ENCODE results near the gene AFP.
"Not testable (repeated sequence)": the region's sequence is repeated elsewhere in the genome, so short reads cannot be mapped to it uniquely, and the experiment has no call there.

AFP gene

GRCh38 chr4:73435984-73436383 lies at the start of gene AFP:
Gene AFP, plus strand, starts transcription at chr4:73436221. Its CDS starts 42 bp downstream, at chr4:73436263.
- no peak for DNase-seq (ENCODE audit: low spot score)

GRCh38 chr4:73387552-73387951 lies 48.5 kb upstream of the AFP start:
- no peak for DNase-seq (ENCODE audit: low spot score)

GRCh38 chr4:73388887-73389286 lies 47.1 kb upstream of the AFP start:
- no peak for DNase-seq (ENCODE audit: low spot score)

DNA sequence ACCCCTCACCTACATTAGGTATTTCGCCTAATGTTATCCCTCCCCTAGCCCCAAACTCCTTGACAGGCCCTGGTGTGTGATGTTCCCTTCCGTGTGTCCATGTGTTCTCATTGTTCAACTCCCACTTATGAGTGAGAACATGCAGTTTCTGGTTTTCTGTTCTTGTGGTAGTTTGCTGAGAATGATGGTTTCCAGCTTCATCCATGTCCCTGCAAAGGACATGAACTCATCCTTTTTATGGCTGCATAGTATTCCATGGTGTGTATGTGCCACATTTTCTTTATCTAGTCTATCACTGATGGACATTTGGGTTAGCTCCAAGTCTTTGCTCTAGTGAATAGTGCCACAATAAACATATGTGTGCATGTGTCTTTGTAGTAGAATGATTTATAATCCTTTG lies 46.4 kb upstream of the AFP start:
- not testable (repeated sequence) for DNase-seq (ENCODE audit: low spot score)

GRCh38 chr4:73391774-73392173 lies 44.2 kb upstream of the AFP start:
- no peak for DNase-seq (ENCODE audit: low spot score)

GRCh38 chr4:73392936-73393335 lies 43.1 kb upstream of the AFP start:
- DNase-seq (ENCODE audit: low spot score) = no peak

DNA sequence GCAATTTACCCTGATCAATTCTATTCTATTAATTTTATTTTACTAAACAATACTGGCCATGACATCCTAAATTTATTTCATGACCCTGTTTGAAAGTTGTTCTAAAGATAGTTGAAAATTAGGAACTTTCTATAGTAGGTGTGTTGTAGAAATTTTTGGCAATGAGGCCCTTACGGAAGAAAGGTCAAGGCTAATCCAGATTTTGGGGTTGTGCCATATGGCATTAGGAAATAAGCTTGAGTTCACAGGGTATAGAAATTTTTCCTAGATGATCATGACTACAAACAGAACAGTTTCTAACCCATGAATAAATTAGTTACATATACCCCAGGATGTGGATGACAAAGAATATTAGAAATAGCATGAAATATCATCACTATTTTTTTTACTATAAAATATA lies 39.7 kb upstream of the AFP start:
- DNase-seq (ENCODE audit: low spot score) = no peak

DNA sequence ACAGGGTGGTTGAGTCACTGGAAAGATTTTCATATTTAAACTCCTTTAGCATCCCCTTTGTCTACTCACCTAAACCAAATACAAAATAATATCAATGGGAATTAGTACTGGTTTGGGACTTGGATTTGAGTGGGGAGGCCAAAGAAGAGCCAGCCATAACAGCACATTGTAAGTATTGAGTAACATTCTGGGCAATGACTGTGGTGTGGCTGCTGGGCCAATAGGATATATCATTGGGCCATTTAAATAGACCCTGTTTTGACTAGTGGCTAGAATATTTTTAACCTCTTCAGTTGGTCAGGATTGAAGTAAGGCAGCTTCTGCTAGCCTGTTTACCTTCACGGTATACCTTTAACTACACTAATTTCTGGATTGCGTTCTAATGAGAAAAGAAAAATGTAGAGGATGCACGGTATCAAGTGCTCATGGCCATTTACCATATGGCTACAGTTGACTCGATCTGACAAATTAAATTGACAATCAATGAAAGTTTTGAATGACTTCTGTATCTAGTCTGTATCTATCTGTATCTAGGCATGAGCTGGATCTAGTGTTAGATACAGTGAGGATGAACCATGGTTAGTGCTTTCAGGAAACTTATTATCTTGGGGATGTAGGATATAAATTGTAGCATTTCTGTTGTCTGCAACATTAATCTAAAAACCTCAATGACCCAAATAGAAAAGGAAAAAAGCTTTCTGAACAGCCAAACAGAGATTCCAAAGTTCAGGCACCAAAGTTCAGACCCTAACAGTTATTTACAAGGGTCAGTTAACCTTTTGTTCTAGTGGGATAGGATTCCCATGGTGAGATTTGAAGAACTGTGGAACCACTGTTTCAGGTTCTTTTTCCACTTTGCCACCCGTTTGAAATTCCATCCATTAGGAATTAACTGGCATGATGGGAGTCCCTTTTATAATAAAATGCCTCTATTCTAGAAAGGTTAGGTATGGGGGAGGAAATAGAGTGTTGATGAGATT lies 38.7 kb upstream of the AFP start:
- DNase-seq (ENCODE audit: low spot score) = no peak

DNA sequence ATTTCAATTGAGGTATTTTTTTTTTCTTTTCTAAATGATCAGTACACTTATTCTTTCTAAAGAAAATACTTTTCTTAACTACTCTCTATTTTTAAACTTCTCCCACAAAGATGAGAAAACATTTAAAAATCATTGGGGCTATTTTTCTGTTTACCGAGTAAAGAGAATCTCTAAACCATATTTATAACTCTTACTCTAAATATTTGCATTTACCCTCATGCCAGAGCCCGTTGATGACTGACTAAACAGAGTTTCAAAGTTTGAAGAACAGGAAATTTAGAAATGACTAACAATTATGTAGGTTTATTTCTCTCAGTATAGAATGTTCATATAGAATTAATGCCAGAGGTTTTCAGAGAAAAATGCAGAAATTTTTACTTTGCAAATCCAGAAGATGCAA lies 34.6 kb upstream of the AFP start:
- no peak for DNase-seq (ENCODE audit: low spot score)

DNA sequence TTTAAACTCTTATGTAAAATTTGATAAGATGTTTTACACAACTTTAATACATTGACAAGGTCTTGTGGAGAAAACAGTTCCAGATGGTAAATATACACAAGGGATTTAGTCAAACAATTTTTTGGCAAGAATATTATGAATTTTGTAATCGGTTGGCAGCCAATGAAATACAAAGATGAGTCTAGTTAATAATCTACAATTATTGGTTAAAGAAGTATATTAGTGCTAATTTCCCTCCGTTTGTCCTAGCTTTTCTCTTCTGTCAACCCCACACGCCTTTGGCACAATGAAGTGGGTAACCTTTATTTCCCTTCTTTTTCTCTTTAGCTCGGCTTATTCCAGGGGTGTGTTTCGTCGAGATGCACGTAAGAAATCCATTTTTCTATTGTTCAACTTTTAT lies 32.0 kb upstream of the AFP start, which contains the start of gene ALB:
ALB (plus strand) TSS at position 246 of the 400 bp plus-strand sequence; CDS start at position 287, 41 bp downstream.
- no peak for DNase-seq (ENCODE audit: low spot score)

- no peak for DNase-seq (ENCODE audit: low spot score)
Measured at GRCh38 chr4:73404457-73404856, 31.6 kb upstream of the AFP start.

DNA sequence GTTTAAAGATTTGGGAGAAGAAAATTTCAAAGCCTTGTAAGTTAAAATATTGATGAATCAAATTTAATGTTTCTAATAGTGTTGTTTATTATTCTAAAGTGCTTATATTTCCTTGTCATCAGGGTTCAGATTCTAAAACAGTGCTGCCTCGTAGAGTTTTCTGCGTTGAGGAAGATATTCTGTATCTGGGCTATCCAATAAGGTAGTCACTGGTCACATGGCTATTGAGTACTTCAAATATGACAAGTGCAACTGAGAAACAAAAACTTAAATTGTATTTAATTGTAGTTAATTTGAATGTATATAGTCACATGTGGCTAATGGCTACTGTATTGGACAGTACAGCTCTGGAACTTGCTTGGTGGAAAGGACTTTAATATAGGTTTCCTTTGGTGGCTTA lies 30.9 kb upstream of the AFP start:
- DNase-seq (ENCODE audit: low spot score) = no peak

DNA sequence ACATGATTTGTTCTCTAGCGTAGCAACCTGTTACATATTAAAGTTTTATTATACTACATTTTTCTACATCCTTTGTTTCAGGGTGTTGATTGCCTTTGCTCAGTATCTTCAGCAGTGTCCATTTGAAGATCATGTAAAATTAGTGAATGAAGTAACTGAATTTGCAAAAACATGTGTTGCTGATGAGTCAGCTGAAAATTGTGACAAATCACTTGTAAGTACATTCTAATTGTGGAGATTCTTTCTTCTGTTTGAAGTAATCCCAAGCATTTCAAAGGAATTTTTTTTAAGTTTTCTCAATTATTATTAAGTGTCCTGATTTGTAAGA lies 29.5 kb upstream of the AFP start:
- no peak for DNase-seq (ENCODE audit: low spot score)

- no peak for DNase-seq (ENCODE audit: low spot score)
Measured at GRCh38 chr4:73407227-73407673, 28.8 kb upstream of the AFP start.

DNA sequence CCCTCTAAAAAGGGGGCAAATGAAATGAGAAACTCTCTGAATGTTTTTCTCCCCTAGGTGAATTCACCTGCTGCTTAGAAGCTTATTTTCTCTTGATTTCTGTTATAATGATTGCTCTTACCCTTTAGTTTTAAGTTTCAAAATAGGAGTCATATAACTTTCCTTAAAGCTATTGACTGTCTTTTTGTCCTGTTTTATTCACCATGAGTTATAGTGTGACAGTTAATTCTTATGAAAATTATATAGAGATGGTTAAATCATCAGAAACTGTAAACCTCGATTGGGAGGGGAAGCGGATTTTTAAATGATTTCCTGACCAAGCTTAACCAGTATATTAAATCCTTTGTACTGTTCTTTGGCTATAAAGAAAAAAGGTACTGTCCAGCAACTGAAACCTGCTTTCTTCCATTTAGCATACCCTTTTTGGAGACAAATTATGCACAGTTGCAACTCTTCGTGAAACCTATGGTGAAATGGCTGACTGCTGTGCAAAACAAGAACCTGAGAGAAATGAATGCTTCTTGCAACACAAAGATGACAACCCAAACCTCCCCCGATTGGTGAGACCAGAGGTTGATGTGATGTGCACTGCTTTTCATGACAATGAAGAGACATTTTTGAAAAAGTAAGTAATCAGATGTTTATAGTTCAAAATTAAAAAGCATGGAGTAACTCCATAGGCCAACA lies 27.7 kb upstream of the AFP start:
- no peak for DNase-seq (ENCODE audit: low spot score)

GRCh38 chr4:73409012-73409862 lies 26.8 kb upstream of the AFP start:
- no peak for DNase-seq (ENCODE audit: low spot score)

GRCh38 chr4:73409978-73410548 lies 26.0 kb upstream of the AFP start:
- no peak for DNase-seq (ENCODE audit: low spot score)

DNA sequence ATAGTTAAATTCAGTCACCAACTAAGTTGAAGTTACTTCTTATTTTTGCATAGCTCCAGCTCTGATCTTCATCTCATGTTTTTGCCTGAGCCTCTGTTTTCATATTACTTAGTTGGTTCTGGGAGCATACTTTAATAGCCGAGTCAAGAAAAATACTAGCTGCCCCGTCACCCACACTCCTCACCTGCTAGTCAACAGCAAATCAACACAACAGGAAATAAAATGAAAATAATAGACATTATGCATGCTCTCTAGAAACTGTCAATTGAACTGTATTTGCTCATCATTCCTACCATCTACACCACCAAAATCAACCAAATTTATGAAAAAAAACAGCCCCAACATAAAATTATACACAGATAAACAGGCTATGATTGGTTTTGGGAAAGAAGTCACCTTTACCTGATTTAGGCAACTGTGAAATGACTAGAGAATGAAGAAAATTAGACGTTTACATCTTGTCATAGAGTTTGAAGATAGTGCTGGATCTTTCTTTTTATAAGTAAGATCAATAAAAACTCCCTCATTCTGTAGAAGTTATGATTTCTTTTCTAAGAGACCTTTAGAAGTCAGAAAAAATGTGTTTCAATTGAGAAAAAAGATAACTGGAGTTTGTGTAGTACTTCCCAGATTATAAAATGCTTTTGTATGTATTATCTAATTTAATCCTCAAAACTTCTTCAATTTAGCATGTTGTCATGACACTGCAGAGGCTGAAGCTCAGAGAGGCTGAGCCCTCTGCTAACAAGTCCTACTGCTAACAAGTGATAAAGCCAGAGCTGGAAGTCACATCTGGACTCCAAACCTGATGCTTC lies 24.9 kb upstream of the AFP start:
- DNase-seq (ENCODE audit: low spot score) = no peak

DNA sequence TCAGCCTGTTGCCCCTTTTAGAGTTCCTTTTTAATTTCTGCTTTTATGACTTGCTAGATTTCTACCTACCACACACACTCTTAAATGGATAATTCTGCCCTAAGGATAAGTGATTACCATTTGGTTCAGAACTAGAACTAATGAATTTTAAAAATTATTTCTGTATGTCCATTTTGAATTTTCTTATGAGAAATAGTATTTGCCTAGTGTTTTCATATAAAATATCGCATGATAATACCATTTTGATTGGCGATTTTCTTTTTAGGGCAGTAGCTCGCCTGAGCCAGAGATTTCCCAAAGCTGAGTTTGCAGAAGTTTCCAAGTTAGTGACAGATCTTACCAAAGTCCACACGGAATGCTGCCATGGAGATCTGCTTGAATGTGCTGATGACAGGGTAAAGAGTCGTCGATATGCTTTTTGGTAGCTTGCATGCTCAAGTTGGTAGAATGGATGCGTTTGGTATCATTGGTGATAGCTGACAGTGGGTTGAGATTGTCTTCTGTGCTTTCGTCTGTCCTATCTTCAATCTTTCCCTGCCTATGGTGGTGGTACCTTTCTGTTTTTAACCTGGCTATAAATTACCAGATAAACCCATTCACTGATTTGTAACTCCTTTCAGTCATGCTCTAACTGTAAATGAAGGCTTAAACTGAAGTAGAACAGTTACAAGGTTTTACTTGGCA lies 24.1 kb upstream of the AFP start:
- DNase-seq (ENCODE audit: low spot score) = no peak

DNA sequence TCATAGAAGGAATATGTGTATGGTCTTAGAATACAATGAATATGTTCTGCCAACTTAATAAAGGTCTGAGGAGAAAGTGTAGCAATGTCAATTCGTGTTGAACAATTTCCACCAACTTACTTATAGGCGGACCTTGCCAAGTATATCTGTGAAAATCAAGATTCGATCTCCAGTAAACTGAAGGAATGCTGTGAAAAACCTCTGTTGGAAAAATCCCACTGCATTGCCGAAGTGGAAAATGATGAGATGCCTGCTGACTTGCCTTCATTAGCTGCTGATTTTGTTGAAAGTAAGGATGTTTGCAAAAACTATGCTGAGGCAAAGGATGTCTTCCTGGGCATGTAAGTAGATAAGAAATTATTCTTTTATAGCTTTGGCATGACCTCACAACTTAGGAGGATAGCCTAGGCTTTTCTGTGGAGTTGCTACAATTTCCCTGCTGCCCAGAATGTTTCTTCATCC lies 22.7 kb upstream of the AFP start:
- DNase-seq (ENCODE audit: low spot score) = no peak
